BLaER1 (cell line): ENCODE measurements around the gene SLC8A3.
"Not testable (repeated sequence)": the region's sequence is repeated elsewhere in the genome, so short reads cannot be mapped to it uniquely, and the experiment has no call there.

Experiments
- H3K27ac ChIP-seq: shearing (Covaris generic); formaldehyde crosslinking; 2 replicates; pipeline ENCODE4 v1.8.1; 2022
- H3K27me3 ChIP-seq: shearing (Covaris generic); formaldehyde crosslinking; 2 replicates; pipeline ENCODE4 v1.8.1; 2022
- H3K36me3 ChIP-seq: shearing (Covaris generic); formaldehyde crosslinking; 2 replicates; pipeline ENCODE4 v1.8.1; 2022
- H3K4me1 ChIP-seq: shearing (Covaris generic); formaldehyde crosslinking; 2 replicates; pipeline ENCODE4 v1.8.1; 2022
- H3K4me2 ChIP-seq: shearing (Covaris generic); formaldehyde crosslinking; 2 replicates; pipeline ENCODE4 v1.8.1; 2022
- H3K4me3 ChIP-seq: shearing (Covaris generic); formaldehyde crosslinking; 2 replicates; pipeline ENCODE4 v1.8.1; 2022
- H3K9ac ChIP-seq: shearing (Covaris generic); formaldehyde crosslinking; 2 replicates; pipeline ENCODE4 v1.8.1; 2022
- H3K9me3 ChIP-seq: shearing (Covaris generic); formaldehyde crosslinking; 2 replicates; pipeline ENCODE4 v1.8.1; 2022
- H4K20me1 ChIP-seq: shearing (Covaris generic); formaldehyde crosslinking; 2 replicates; pipeline ENCODE4 v1.8.1; 2022
- Cebpa-rat ChIP-seq: shearing (Covaris generic); IDR thresholded peaks from 2 replicates; pipeline ENCODE4 v1.8.1; 2022

Gene SLC8A3

GRCh38 chr14:70188659-70189455 is at the start of gene SLC8A3:
SLC8A3 (minus strand) TSS chr14:70188951; CDS start chr14:70168422, 20,529 bp downstream.
- Histone ChIP-seq H3K9ac (peak within 1 kb of the TSS; percentile 18; the same call in 1 of the 2 replicates), H3K4me1 (peaks cover 36% of the 10 kb centered on the region), H4K20me1 (peaks cover 30% of the 10 kb centered on the region), H3K4me2 (peak within 1 kb of the TSS; percentile 99), H3K27me3 (peaks cover 46% of the 10 kb centered on the region), H3K36me3 (no peaks in the 10 kb centered on the region), H3K4me3 (peak within 1 kb of the TSS; percentile 69), H3K27ac (no peak within 1 kb of the TSS), H3K9me3 (no peaks in the 10 kb centered on the region)
- TF ChIP-seq Cebpa-rat, result no peak

GRCh38 chr14:70237710-70238109 is 49.0 kb upstream of the SLC8A3 start:
- H3K4me2 ChIP-seq, result no peak overlapping the region
- peaks cover 6% of the 10 kb centered on the region; the same call in 1 of the 2 replicates for H3K4me1 ChIP-seq
- H3K9me3 ChIP-seq, result peaks cover 8% of the 10 kb centered on the region
- H3K27me3 ChIP-seq, result no peaks in the 10 kb centered on the region
- no peaks in the 10 kb centered on the region for H4K20me1 ChIP-seq
- no peak for TF ChIP-seq Cebpa-rat
- H3K9ac ChIP-seq, result no peak overlapping the region
- H3K4me3 ChIP-seq, result no peak overlapping the region
- H3K27ac ChIP-seq, result no peak overlapping the region
- no peaks in the 10 kb centered on the region for H3K36me3 ChIP-seq

GRCh38 chr14:70234066-70234950 is 45.6 kb upstream of the SLC8A3 start:
- H3K27me3 ChIP-seq, result no peaks in the 10 kb centered on the region
- no peak overlapping the region for H3K4me3 ChIP-seq
- no peak for TF ChIP-seq Cebpa-rat

GRCh38 chr14:70231756-70232544 is 43.2 kb upstream of the SLC8A3 start:
- H3K9ac ChIP-seq, H3K9me3 ChIP-seq, H3K4me2 ChIP-seq, H3K4me3 ChIP-seq, H4K20me1 ChIP-seq, H3K36me3 ChIP-seq, H3K27ac ChIP-seq, H3K27me3 ChIP-seq, H3K4me1 ChIP-seq: not testable (repeated sequence)

More at GRCh38 chr14:70234066-70234950, 45.6 kb upstream of the SLC8A3 start:
- Histone ChIP-seq H3K9ac (no peak overlapping the region), H3K4me2 (no peak overlapping the region), H4K20me1 (no peaks in the 10 kb centered on the region), H3K9me3 (peaks cover 8% of the 10 kb centered on the region), H3K36me3 (no peaks in the 10 kb centered on the region), H3K27ac (no peak overlapping the region), H3K4me1 (no peaks in the 10 kb centered on the region)

GRCh38 chr14:70229877-70230640 is 41.3 kb upstream of the SLC8A3 start:
- H3K9me3 ChIP-seq, H3K9ac ChIP-seq, H3K4me3 ChIP-seq, H3K27ac ChIP-seq, H3K4me1 ChIP-seq, H4K20me1 ChIP-seq, H3K36me3 ChIP-seq, H3K27me3 ChIP-seq, H3K4me2 ChIP-seq: not testable (repeated sequence)

- Histone ChIP-seq H3K9ac (no peak overlapping the region), H3K4me1 (no peaks in the 10 kb centered on the region), H4K20me1 (no peaks in the 10 kb centered on the region), H3K9me3 (0 out of 2 replicates have a peak, but pooled peaks cover 4% of the 10 kb centered on the region), H3K4me3 (no peak overlapping the region), H3K4me2 (no peak overlapping the region), H3K27ac (no peak overlapping the region), H3K27me3 (no peaks in the 10 kb centered on the region), H3K36me3 (no peaks in the 10 kb centered on the region)
- TF ChIP-seq Cebpa-rat, result no peak
These were observed 25.1 kb upstream of the SLC8A3 start for GRCh38 chr14:70213721-70214282.

GRCh38 chr14:70212752-70213151 is 24.0 kb upstream of the SLC8A3 start:
- Histone ChIP-seq H3K4me3 (no peak overlapping the region), H3K36me3 (no peaks in the 10 kb centered on the region), H3K9ac (no peak overlapping the region), H3K4me2 (no peak overlapping the region), H4K20me1 (no peaks in the 10 kb centered on the region), H3K4me1 (no peaks in the 10 kb centered on the region), H3K27me3 (no peaks in the 10 kb centered on the region), H3K9me3 (0 out of 2 replicates have a peak, but pooled peaks cover 4% of the 10 kb centered on the region), H3K27ac (no peak overlapping the region)
- TF ChIP-seq Cebpa-rat, result no peak

GRCh38 chr14:70208380-70208779 is 19.6 kb upstream of the SLC8A3 start:
- TF ChIP-seq Cebpa-rat, result no peak
- Histone ChIP-seq H3K4me3 (no peak overlapping the region), H3K9ac (no peak overlapping the region), H4K20me1 (no peaks in the 10 kb centered on the region), H3K9me3 (0 out of 2 replicates have a peak, but pooled peaks cover 4% of the 10 kb centered on the region), H3K36me3 (no peaks in the 10 kb centered on the region), H3K4me1 (no peaks in the 10 kb centered on the region), H3K4me2 (no peak overlapping the region), H3K27me3 (no peaks in the 10 kb centered on the region), H3K27ac (no peak overlapping the region)

- Histone ChIP-seq H3K4me3 (no peak overlapping the region), H3K9ac (no peak overlapping the region), H3K27ac (no peak overlapping the region), H3K4me1 (no peaks in the 10 kb centered on the region), H3K4me2 (no peak overlapping the region), H3K36me3 (no peaks in the 10 kb centered on the region), H3K9me3 (no peaks in the 10 kb centered on the region), H3K27me3 (no peaks in the 10 kb centered on the region), H4K20me1 (no peaks in the 10 kb centered on the region)
- no peak for TF ChIP-seq Cebpa-rat
These were observed 14.9 kb upstream of the SLC8A3 start for GRCh38 chr14:70203686-70204085.
